Upper lobe of left lung (tissue), 6 donors: ENCODE data around the gene CNTNAP2. TPM values are rescaled to one million over a fixed set of nuclear protein-coding genes. Genes with fewer than 3 reads are reported as not detected.
"Not testable (repeated sequence)": the region's sequence is repeated elsewhere in the genome, so short reads cannot be mapped to it uniquely, and the experiment has no call there.

Experiments used
- ATAC-seq, 2 donors: fragments of 200-7000 bp; cut with Tn5 transposase; one replicate each; pipeline ENCODE4 v1.9.1; 2022; ENCODE audit warnings: mild to moderate bottlenecking in 2 of 2, moderate library complexity in 2 of 2; ENCODE audit not compliant: low FRiP score in 2 of 2
- DNase-seq, 2 donors: peaks; one replicate each; pipeline ENCODE4 v3.0.0-alpha.2; 2019 to 2020
- H3K27ac ChIP-seq, 4 donors: fragments of 200-600 bp; sonication (generic); one replicate each; pipeline ENCODE4 v1.5.1; 2016 to 2019
- H3K27me3 ChIP-seq, 4 donors: fragments of 200-600 bp; sonication (generic); one replicate each; pipeline ENCODE4 v1.5.1; 2017 to 2019
- H3K36me3 ChIP-seq, 4 donors: fragments of 200-600 bp; sonication (generic); one replicate each; pipeline ENCODE4 v1.5.1; 2016 to 2019
- H3K4me1 ChIP-seq, 4 donors: fragments of 200-600 bp; sonication (generic); one replicate each; pipeline ENCODE4 v1.5.1; 2018 to 2019
- H3K4me3 ChIP-seq, 4 donors: fragments of 200-600 bp; sonication (generic); one replicate each; pipeline ENCODE4 v1.5.1; 2017 to 2019; ENCODE audit warnings: mild to moderate bottlenecking in 2 of 4, moderate library complexity in 1 of 4
- H3K9me3 ChIP-seq, 4 donors: fragments of 200-600 bp; sonication (generic); one replicate each; pipeline ENCODE4 v1.5.1; 2018 to 2019
- EP300 ChIP-seq, 4 donors: sonication (generic); formaldehyde crosslinking; IDR thresholded peaks; one replicate each; pipeline ENCODE4 v1.5.1; 2017; ENCODE audit warnings: antibody characterized with exemption in 4 of 4, control low read depth in 2 of 4
- POLR2A ChIP-seq, 4 donors: fragments of 450-650 bp; IDR thresholded peaks; one replicate each; pipeline ENCODE4 v1.5.1; 2016 to 2017; ENCODE audit warnings: antibody characterized with exemption in 4 of 4, mild to moderate bottlenecking in 2 of 4
- POLR2AphosphoS5 ChIP-seq, 2 donors: sonication (generic); formaldehyde crosslinking; IDR thresholded peaks; one replicate each; pipeline ENCODE4 v1.5.1; 2017; ENCODE audit warnings: antibody characterized with exemption in 2 of 2
- WGBS, 2 donors: methylation state at CpG; one replicate each; pipeline ENCODE4 v1.1.5; 2017 to 2018; 5-methylcytosine and 5-hydroxymethylcytosine counted together
- total RNA-seq, 6 donors: library from RNA; depleted of rRNA in 4 of 6; stranded (reverse); fragments of >200 nt in 4 of 6; gene quantifications; one replicate each; pipeline versions ENCODE4 v1.1.0 to v1.2.1, GENCODE V29; 2016 to 2021
- TF ChIP-seq, protein P1 (sequence below), 6 experiments: fragments of 450-650 bp in 4 of 6; fragments of 200-600 bp in 2 of 6; sonication (generic) in 2 of 6; IDR thresholded peaks; one replicate each; pipeline ENCODE4 v1.5.1; 2016 to 2019; ENCODE audit warnings: antibody characterized with exemption in 6 of 6
- donor health status: DM: no; HTN: no; CAD: no; lungs with moderate emphysema.
- donor health status: DM: no; HTN: yes; CAD: no; lungs with severe emphysema.

Gene CNTNAP2
- total RNA-seq, 6 donors from 2014 or later: 0.06 to 1.0 (median 0.37) TPM

- Histone ChIP-seq H3K27ac (no peak overlapping the region), H3K4me3 (no peak overlapping the region), H3K36me3 (no peaks in the 10 kb centered on the region), H3K27me3 (no peaks in the 10 kb centered on the region), H3K9me3 (peaks cover 0 to 3% (median 0%) of the 10 kb centered on the region in 4 donors), H3K4me1 (no peaks in the 10 kb centered on the region)
- ATAC-seq: no peak
- WGBS, 2 donors: 28 to 75% methylated on average over 1 of the region's 1 CpG
- TF ChIP-seq, protein P1, sequence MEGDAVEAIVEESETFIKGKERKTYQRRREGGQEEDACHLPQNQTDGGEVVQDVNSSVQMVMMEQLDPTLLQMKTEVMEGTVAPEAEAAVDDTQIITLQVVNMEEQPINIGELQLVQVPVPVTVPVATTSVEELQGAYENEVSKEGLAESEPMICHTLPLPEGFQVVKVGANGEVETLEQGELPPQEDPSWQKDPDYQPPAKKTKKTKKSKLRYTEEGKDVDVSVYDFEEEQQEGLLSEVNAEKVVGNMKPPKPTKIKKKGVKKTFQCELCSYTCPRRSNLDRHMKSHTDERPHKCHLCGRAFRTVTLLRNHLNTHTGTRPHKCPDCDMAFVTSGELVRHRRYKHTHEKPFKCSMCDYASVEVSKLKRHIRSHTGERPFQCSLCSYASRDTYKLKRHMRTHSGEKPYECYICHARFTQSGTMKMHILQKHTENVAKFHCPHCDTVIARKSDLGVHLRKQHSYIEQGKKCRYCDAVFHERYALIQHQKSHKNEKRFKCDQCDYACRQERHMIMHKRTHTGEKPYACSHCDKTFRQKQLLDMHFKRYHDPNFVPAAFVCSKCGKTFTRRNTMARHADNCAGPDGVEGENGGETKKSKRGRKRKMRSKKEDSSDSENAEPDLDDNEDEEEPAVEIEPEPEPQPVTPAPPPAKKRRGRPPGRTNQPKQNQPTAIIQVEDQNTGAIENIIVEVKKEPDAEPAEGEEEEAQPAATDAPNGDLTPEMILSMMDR (IDR thresholded peaks at IDR 0.05): no peak
- TF ChIP-seq POLR2A (IDR thresholded peaks at IDR 0.05) (no peak), POLR2AphosphoS5 (IDR thresholded peaks at IDR 0.05) (no peak), EP300 (IDR thresholded peaks at IDR 0.05) (no peak)
- DNase-seq: no peak
Observed at GRCh38 chr7:146902266-146902665, 785.7 kb downstream of the CNTNAP2 start.

DNA sequence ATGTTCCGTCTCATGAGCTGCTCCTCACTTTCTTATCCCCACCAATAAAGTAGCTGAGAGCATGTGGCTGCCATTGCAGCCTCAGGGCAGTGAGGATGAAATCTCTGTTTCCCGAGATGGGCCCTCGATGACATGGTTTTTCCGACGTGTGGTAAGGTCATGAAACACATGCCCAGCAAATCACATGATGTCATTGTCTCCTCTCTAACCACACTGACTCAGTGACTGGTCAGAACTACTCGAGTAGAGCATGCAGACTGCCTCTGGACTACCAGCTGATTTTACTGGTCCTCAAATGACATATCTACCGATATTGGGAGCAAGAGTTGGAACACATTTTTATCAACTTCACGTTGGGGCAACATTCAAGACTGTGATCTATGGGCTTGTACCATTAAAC, 786.1 kb downstream of the CNTNAP2 start:
- no peak for ATAC-seq
- no peaks in the 10 kb centered on the region for H3K4me1 ChIP-seq
- H3K9me3 ChIP-seq: peaks cover 0 to 3% (median 0%) of the 10 kb centered on the region in 4 donors
- 87 to 90% methylated on average over 8 of the region's 8 CpGs for WGBS, 2 donors
- no peak for DNase-seq
- no peaks in the 10 kb centered on the region for H3K36me3 ChIP-seq
- TF ChIP-seq, protein P1 (IDR thresholded peaks at IDR 0.05): no peak
- TF ChIP-seq POLR2AphosphoS5 (IDR thresholded peaks at IDR 0.05): no peak
- TF ChIP-seq POLR2A (IDR thresholded peaks at IDR 0.05): no peak
- no peak for TF ChIP-seq EP300 (IDR thresholded peaks at IDR 0.05)
- H3K4me3 ChIP-seq: no peak overlapping the region
- H3K27me3 ChIP-seq: no peaks in the 10 kb centered on the region
- H3K27ac ChIP-seq: no peak overlapping the region

GRCh38 chr7:146905746-146906145, 789.1 kb downstream of the CNTNAP2 start:
- ATAC-seq, H3K27me3 ChIP-seq, H3K4me3 ChIP-seq, H3K27ac ChIP-seq, H3K36me3 ChIP-seq, H3K9me3 ChIP-seq, H3K4me1 ChIP-seq: not testable (repeated sequence)
- DNase-seq: peak in 1 of 2 donors; percentile 55
- WGBS, 2 donors: 94% methylated on average over 23 to 24 of the region's 24 CpGs

- 56 to 70% methylated on average over 2 of the region's 2 CpGs for WGBS, 2 donors
- ATAC-seq (no peak), DNase-seq (no peak)
- TF ChIP-seq POLR2AphosphoS5 (IDR thresholded peaks at IDR 0.05) (no peak), POLR2A (IDR thresholded peaks at IDR 0.05) (no peak), EP300 (IDR thresholded peaks at IDR 0.05) (no peak)
- TF ChIP-seq, protein P1 (IDR thresholded peaks at IDR 0.05): no peak
- no peaks in the 10 kb centered on the region for H3K36me3 ChIP-seq
- H3K4me3 ChIP-seq: no peak overlapping the region
- no peaks in the 10 kb centered on the region for H3K4me1 ChIP-seq
- no peaks in the 10 kb centered on the region for H3K9me3 ChIP-seq
- no peaks in the 10 kb centered on the region for H3K27me3 ChIP-seq
- no peak overlapping the region for H3K27ac ChIP-seq
Observed at GRCh38 chr7:146922782-146923181, 806.2 kb downstream of the CNTNAP2 start.

DNA sequence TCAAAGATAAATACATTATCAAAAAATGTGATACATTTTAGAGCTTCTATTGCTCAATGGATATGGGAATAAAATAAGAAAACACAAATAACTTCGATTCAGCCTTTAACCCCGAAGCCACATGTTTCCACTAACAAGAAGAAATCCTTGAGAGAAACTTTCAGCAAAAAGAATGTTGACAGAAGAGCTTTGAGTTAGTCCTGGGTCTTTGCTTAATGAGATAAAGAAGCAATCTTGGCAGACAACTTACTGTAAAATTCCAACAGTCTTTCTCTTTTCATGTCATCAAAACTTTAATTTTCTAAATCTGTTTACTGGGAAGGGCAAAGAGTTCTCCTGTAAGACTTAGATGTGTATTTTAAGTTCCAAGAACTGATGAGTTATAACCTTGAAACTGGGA, 810.2 kb downstream of the CNTNAP2 start:
- no peak overlapping the region for H3K27ac ChIP-seq
- ATAC-seq (no peak), DNase-seq (no peak)
- H3K4me3 ChIP-seq: no peak overlapping the region
- no peaks in the 10 kb centered on the region for H3K4me1 ChIP-seq
- TF ChIP-seq EP300 (IDR thresholded peaks at IDR 0.05) (no peak), POLR2AphosphoS5 (IDR thresholded peaks at IDR 0.05) (no peak), POLR2A (IDR thresholded peaks at IDR 0.05) (no peak)
- TF ChIP-seq, protein P1 (IDR thresholded peaks at IDR 0.05): no peak
- 30 to 50% methylated on average over 2 of the region's 2 CpGs for WGBS, 2 donors
- no peaks in the 10 kb centered on the region for H3K36me3 ChIP-seq
- H3K27me3 ChIP-seq: no peaks in the 10 kb centered on the region
- H3K9me3 ChIP-seq: peaks cover 0 to 8% (median 0%) of the 10 kb centered on the region in 4 donors
